PFSK-1 (cell line): ENCODE data around the gene DGLUCY.

ENCODE experiments used
- POLR2AphosphoS5 ChIP-seq: IDR thresholded peaks from 2 replicates; pipeline ENCODE4 v1.6.1; 2012; ENCODE audit warnings: low read depth, mild to moderate bottlenecking, control low read depth, low read length, moderate library complexity
- REST ChIP-seq, 2 experiments: IDR thresholded peaks; 2 replicates each; pipeline versions ENCODE4 v1.6.1 to v1.8.0; 2011 to 2012; ENCODE audit warnings: low read depth in 2 of 2, low read length in 2 of 2, control low read depth in 1 of 2, inconsistent platforms in 1 of 2, mild to moderate bottlenecking in 1 of 2, moderate library complexity in 1 of 2; ENCODE audit not compliant: insufficient read depth in 1 of 2
- TAF1 ChIP-seq: IDR thresholded peaks from 2 replicates; pipeline ENCODE4 v1.6.1; 2012; ENCODE audit warnings: low read length, control low read depth, borderline replicate concordance; ENCODE audit not compliant: insufficient read depth

GRCh38 chr14:91184559-91184958 lies 70.7 kb downstream of the DGLUCY start:
- TF ChIP-seq POLR2AphosphoS5 (no peak), TAF1 (no peak), REST (IDR thresholded peaks at IDR 0.05; ENCODE audit: insufficient read depth in 1 of 2, low read depth in 2 of 2, low read length in 2 of 2) (no peak)
